Mucosa of stomach (tissue), 1 donor: ENCODE measurements around the gene THY1.
"Not testable (repeated sequence)": the region's sequence is repeated elsewhere in the genome, so short reads cannot be mapped to it uniquely, and the experiment has no call there.

Experiments used
- H3K27me3 ChIP-seq: one replicate; pipeline ENCODE4 v1.7.0; 2013; ENCODE audit warnings: mild to moderate bottlenecking, low read length; ENCODE audit not compliant: control insufficient read depth, insufficient read depth
- H3K36me3 ChIP-seq: one replicate; pipeline ENCODE4 v1.7.0; 2013; ENCODE audit warnings: low read length; ENCODE audit not compliant: control insufficient read depth, insufficient read depth
- H3K4me1 ChIP-seq: one replicate; pipeline ENCODE4 v1.7.0; 2013; ENCODE audit warnings: mild to moderate bottlenecking, low read length; ENCODE audit not compliant: control insufficient read depth, insufficient read depth
- H3K4me3 ChIP-seq: one replicate; pipeline ENCODE4 v1.7.0; 2013; ENCODE audit warnings: low read length
- H3K9ac ChIP-seq: one replicate; pipeline ENCODE4 v1.7.0; 2013; ENCODE audit warnings: mild to moderate bottlenecking, low read length, moderate library complexity
- H3K9me3 ChIP-seq: one replicate; pipeline ENCODE4 v1.7.0; 2013; ENCODE audit warnings: mild to moderate bottlenecking, low read length, moderate library complexity; ENCODE audit not compliant: control insufficient read depth
- donor health status: Pancreatic carcinoma.

Gene THY1

DNA sequence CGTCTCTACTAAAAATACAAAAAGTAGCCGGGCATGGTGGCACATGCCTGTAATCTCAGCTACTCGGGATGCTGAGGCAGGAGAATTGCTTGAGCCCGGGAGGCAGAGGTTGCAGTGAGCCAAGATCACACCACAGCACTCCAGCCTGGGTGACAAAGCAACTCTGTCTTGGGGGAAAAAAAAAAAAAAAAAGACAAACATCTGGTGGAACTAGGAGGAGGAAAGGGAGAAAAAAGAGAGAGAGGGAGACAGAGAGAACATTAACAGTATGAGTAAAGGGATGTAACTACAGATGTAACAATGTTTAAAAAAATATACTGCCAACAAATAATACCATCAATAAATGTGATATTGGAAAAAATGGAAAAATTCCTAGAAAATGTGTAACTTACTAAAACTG, 32.3 kb upstream of the THY1 start:
- H3K9ac ChIP-seq, H3K36me3 ChIP-seq: not testable (repeated sequence)

GRCh38 chr11:119453881-119454280, 30.9 kb upstream of the THY1 start:
- H3K36me3 ChIP-seq: no peaks in the 10 kb centered on the region
- no peak overlapping the region for H3K4me3 ChIP-seq
- no peaks in the 10 kb centered on the region for H3K9me3 ChIP-seq
- no peak overlapping the region for H3K9ac ChIP-seq
- H3K27me3 ChIP-seq: no peaks in the 10 kb centered on the region
- H3K4me1 ChIP-seq: no peaks in the 10 kb centered on the region

More for the DNA sequence above, 32.3 kb upstream of the THY1 start:
- H3K27me3 ChIP-seq, H3K9me3 ChIP-seq, H3K4me3 ChIP-seq, H3K4me1 ChIP-seq: not testable (repeated sequence)

GRCh38 chr11:119450590-119451326, 27.8 kb upstream of the THY1 start:
- Histone ChIP-seq H3K27me3 (no peaks in the 10 kb centered on the region), H3K9me3 (no peaks in the 10 kb centered on the region), H3K9ac (no peak overlapping the region), H3K4me1 (no peaks in the 10 kb centered on the region), H3K36me3 (no peaks in the 10 kb centered on the region), H3K4me3 (no peak overlapping the region)

DNA sequence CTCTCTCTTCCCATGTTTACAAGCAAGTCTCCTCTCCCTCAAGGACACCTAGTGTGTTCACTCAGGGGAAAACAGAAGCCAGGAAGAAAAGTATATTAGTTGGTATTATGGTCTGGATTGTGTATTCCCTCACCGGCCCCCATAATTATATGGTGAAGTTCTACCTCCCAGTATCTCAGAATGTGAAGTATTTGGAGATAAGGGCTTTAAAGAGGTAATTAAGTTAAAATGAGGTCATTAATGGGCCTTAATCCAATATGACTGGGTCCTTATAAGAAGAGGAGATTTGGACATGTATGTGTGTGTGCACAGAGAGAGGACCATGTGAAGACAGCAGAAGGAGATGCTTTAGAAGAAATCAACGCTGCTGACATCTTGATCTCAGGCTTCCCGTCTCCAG, 26.5 kb upstream of the THY1 start:
- no peaks in the 10 kb centered on the region for H3K27me3 ChIP-seq
- no peak overlapping the region for H3K9ac ChIP-seq
- H3K9me3 ChIP-seq: no peaks in the 10 kb centered on the region
- H3K4me3 ChIP-seq: no peak overlapping the region
- no peaks in the 10 kb centered on the region for H3K4me1 ChIP-seq
- no peaks in the 10 kb centered on the region for H3K36me3 ChIP-seq

DNA sequence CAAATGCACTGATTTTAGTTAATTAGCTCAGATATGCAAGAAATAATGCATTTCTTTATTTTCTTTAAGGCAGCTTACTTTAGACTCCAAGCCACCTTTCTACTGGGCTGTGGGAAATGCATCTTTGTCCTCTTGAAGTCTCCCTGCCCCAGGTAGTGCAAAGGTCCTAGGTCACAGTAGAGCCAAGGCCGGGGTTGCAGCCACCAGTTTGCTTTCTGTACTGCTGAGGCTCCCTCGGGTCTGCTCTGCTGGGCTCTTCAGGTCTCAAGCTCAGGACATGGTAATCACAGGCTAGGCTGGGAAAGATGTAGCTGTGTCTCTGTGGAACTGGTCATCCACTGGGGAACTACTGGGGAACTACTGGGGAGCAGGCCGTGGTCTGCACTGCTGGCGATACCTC, 25.4 kb upstream of the THY1 start:
- Histone ChIP-seq H3K27me3 (no peaks in the 10 kb centered on the region), H3K9me3 (no peaks in the 10 kb centered on the region), H3K36me3 (no peaks in the 10 kb centered on the region), H3K4me1 (no peaks in the 10 kb centered on the region), H3K4me3 (no peak overlapping the region), H3K9ac (no peak overlapping the region)

DNA sequence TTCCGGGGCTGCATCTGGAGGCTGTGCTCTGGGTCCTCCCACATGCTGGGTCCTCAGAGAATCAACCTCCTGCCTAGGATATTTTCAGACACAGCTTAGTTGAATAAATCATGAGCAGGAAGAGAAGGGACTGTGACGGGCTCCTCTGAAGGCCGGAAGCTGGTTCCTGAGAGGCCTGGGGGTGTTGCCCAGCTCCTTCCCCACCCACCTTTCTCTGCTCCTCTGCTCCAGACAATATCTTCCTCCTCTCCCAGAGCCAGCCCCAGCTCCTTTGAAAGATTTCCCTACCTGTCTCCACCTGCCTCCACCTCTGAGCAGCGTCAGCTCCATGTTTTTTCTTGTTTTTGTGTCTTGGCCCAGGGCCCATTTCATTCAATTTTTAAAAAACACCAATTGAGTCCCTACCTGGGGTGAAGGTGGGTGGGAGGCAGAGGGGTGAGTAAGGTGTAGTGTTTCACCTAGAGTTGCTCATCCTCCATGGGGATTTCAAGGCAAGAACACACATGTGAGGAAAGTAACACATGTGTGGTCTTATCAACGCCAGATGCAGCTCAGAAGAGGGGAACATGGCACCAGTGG, 24.8 kb upstream of the THY1 start:
- no peaks in the 10 kb centered on the region for H3K27me3 ChIP-seq
- no peaks in the 10 kb centered on the region for H3K9me3 ChIP-seq
- no peaks in the 10 kb centered on the region for H3K4me1 ChIP-seq
- no peak overlapping the region for H3K4me3 ChIP-seq
- no peak overlapping the region for H3K9ac ChIP-seq
- H3K36me3 ChIP-seq: no peaks in the 10 kb centered on the region

DNA sequence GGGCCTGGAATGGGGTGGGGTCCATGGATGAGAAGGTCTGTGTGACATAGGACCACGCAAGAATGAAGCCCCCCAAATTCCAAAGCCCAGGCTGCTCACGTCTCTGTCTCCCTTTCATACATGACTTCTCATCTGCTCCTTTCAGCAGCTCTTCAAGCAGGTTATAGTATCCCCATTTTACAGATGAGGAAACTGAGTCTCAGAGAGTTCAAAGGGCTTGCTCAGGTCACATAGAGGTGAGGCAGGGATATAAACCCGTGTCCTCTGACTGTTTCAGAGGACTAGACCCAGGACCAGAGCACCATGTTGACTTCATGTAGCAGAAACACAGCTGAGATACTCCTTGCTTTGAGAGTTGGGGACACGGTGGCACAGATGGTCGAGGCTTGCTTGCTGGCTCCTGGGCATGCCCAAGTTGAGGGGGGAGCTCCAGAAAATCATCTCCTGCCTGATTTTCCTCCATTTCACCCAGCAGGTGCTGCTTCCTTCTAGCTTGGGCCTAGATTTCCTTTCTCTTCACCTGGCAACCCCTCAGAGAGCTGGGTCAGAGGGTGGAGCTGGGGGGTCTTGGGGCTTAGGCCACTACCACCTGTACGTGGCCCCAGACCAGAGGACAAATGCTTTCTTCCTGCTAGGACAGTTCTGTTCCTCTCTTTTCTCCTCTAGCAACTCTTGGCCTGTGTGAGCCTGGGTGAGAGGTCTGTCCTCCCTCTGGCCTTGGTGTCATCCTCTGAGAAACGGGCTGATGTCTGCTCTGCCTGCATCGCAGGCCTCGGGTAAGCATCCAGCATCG, 24.1 kb upstream of the THY1 start:
- Histone ChIP-seq H3K9ac (no peak overlapping the region), H3K4me1 (no peaks in the 10 kb centered on the region), H3K9me3 (no peaks in the 10 kb centered on the region), H3K36me3 (no peaks in the 10 kb centered on the region), H3K27me3 (no peaks in the 10 kb centered on the region), H3K4me3 (no peak overlapping the region)

GRCh38 chr11:119446434-119446833, 23.5 kb upstream of the THY1 start:
- Histone ChIP-seq H3K9me3 (no peaks in the 10 kb centered on the region), H3K4me3 (no peak overlapping the region), H3K4me1 (no peaks in the 10 kb centered on the region), H3K27me3 (no peaks in the 10 kb centered on the region), H3K36me3 (no peaks in the 10 kb centered on the region), H3K9ac (no peak overlapping the region)

- H3K9ac ChIP-seq: no peak overlapping the region
- H3K4me1 ChIP-seq: no peaks in the 10 kb centered on the region
- no peaks in the 10 kb centered on the region for H3K9me3 ChIP-seq
Observed at GRCh38 chr11:119445850-119446249, 22.9 kb upstream of the THY1 start.

GRCh38 chr11:119445379-119445778, 22.4 kb upstream of the THY1 start:
- H3K4me1 ChIP-seq: no peaks in the 10 kb centered on the region
- no peaks in the 10 kb centered on the region for H3K36me3 ChIP-seq
- H3K4me3 ChIP-seq: no peak overlapping the region
- H3K27me3 ChIP-seq: no peaks in the 10 kb centered on the region
- H3K9me3 ChIP-seq: no peaks in the 10 kb centered on the region
- H3K9ac ChIP-seq: no peak overlapping the region

More at GRCh38 chr11:119445850-119446249, 22.9 kb upstream of the THY1 start:
- Histone ChIP-seq H3K27me3 (no peaks in the 10 kb centered on the region), H3K4me3 (no peak overlapping the region), H3K36me3 (no peaks in the 10 kb centered on the region)

DNA sequence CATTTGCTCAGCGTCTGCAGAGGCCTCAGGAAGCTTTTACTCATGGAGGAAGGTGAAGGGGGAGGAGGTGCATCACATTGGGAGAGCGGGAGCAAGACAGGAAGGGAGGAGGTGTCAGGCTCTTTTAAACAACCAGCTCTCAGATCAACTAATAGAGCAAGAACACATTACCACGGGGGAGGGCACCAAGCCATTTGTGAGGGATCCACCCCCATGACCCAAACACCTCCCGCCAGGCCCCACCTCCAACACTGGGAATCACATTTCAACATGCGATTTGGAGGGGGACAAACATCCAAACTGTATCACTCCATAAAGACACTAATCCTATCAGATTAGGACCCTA, 18.9 kb upstream of the THY1 start:
- H3K27me3 ChIP-seq: no peaks in the 10 kb centered on the region
- no peaks in the 10 kb centered on the region for H3K4me1 ChIP-seq
- H3K9me3 ChIP-seq: no peaks in the 10 kb centered on the region
- H3K9ac ChIP-seq: no peak overlapping the region
- no peak overlapping the region for H3K4me3 ChIP-seq
- H3K36me3 ChIP-seq: no peaks in the 10 kb centered on the region

DNA sequence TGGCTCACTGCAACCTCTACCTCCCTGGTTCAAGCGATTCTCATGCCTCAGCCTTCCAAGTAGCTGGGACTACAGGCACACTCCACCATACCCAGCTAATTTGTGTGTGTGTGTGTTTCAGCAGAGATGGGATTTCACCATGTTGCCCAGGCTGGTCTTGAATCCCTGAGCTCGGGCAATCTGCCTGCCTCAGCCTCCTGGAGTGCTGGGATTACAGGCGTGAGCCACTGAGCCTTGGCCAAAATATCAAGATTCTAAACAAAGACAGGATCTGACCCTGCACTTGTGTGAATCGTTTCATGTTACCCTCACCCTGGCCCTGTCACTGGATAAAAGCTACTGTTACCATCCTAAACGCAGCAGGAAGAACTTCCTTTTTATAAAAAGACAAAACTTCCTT, 15.6 kb upstream of the THY1 start:
- H3K36me3 ChIP-seq: no peaks in the 10 kb centered on the region
- H3K27me3 ChIP-seq: no peaks in the 10 kb centered on the region
- H3K4me3 ChIP-seq: no peak overlapping the region
- H3K9me3 ChIP-seq: no peaks in the 10 kb centered on the region
- no peak overlapping the region for H3K9ac ChIP-seq
- H3K4me1 ChIP-seq: no peaks in the 10 kb centered on the region
